HG03045 (cell line): ENCODE measurements around the gene SLC36A1.

Source experiments
- ATAC-seq: cut with Tn5 transposase; IDR thresholded peaks from one replicate; pipeline ENCODE4 v1.9.1; 2021; ENCODE audit warnings: mild to moderate bottlenecking, moderate library complexity; ENCODE audit not compliant: unreplicated experiment

SLC36A1 gene

DNA sequence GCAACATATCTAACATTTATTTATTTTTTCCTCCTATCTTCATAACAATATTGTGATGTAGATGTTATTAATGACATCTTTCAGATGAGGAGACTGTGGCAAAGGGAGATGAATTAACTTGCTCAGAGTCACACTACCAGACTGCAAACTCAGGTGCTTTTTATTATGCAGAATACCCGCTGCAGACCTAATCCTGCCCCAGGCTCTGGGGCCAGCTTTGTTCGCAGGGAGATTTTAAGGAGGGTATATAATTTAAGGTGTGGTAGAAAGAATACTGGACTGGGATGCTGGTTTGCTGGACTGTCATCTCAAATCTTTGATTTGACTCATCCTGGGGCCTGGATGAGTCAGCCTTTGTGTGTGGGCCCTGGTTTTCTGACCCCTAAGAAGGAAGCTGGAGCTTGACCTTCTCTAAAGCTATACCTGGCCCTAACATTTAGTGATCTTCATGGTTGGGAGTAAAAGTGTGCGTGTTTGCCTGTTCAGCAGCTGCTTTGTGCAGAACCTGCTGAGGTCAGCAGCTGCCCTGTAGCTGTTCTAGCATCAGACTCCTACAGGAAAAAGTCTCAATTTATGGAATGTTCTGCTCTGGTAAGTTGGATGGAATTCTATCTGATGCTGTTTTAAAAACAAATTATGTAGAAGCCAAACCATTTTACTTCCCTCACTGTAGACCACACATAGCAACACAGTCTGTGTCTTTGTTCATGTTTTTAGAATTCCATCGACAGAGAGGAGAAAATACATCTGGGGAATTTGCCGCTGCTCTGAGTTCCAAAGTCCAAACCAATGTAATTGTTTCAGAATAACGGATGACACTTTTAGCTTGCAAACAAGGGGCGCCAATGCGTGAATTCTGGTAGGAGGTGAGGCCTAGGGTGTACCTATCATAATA lies 4.5 kb downstream of the SLC36A1 start:
- ATAC-seq: peak; percentile 61

DNA sequence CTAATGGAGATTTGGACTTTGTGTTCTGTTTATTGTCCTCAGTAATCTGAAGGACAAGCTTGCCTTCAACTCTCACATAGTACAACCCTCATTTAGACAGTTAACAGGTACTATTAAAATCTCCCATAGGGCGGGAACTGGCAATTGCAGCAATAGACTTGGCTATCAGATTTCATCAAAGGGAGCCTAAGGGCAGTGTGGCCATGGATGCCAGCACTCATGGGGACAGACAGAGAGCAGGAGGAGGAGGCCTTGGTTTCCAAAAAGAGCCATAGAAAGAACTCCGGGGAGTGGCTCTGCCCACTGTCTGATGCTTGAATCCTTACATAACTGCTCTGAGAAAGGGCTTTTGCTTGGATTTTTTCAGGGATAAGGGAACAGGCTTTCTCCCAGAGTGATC lies 6.8 kb downstream of the SLC36A1 start:
- ATAC-seq: no peak

- ATAC-seq: no peak
Observed at GRCh38 chr5:151454889-151455288, 7.5 kb downstream of the SLC36A1 start.

GRCh38 chr5:151456321-151456940 lies 9.0 kb downstream of the SLC36A1 start:
- ATAC-seq: no peak

DNA sequence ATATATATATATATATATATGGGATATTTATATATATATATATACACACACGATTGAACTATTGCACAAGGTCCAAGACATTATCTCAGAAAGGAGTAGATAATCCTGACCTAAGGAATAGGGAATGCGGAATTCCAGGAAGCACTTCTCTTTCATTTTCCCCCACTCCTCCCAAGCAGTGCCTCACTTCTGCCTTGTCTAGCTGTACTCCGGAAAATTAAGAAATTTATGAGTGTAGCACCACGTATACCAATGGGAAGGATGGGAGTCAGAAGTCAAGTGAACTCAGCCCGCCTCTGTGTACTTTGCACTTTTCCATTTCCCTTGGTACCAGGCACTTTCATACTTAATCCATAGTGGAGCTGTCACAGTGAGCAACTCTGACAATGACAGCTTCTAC lies 10.9 kb downstream of the SLC36A1 start:
- ATAC-seq: no peak

DNA sequence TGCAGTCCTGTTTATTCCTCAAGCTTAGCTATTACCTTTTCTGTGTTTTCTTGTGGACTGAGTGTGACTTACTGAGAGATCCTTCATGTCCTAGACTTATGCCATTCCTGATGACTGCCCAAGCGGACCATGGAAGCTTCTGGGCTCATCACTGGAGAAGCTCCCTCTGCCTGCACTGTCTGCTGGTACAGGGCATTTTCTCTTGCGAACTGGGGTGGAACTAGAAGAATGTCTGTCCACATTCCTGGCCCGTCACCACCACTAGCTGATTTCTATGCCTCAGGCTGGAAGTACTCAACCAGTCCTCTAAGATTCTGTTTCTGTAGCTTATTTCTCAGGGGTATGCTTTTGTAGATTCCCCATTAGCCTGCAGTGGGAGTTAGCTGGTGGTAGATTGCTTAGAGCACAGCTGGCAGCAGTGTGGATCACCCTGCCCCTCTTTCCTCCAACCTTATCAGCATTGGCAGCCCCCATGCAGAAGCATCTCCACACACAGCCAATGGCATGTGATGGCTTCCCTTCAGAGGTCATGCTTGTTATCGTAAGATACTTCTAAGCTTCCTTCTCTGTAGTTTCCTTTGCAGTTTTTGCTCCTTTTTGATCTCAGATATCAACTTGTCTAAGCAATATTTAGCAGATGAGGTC lies 12.4 kb downstream of the SLC36A1 start:
- ATAC-seq: no peak

DNA sequence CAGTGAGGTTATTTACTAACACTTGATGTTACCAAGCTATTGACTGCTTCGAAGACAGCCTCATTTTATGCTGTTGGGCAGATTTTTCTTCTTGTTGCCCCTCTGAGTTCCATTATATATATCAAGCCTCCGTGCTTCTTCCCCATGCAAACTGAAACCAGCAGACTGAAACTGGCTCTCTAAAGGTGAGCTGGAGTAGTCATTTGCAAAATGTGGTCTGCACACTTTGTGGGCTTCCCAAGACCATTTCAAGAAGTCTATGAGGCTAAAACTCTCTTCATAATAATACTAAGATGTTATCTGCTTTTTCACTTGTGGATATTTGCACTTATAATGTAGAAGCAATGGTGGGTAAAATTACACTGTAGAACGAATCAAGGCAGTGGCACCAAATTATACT lies 13.9 kb downstream of the SLC36A1 start:
- ATAC-seq: peak; percentile 98

DNA sequence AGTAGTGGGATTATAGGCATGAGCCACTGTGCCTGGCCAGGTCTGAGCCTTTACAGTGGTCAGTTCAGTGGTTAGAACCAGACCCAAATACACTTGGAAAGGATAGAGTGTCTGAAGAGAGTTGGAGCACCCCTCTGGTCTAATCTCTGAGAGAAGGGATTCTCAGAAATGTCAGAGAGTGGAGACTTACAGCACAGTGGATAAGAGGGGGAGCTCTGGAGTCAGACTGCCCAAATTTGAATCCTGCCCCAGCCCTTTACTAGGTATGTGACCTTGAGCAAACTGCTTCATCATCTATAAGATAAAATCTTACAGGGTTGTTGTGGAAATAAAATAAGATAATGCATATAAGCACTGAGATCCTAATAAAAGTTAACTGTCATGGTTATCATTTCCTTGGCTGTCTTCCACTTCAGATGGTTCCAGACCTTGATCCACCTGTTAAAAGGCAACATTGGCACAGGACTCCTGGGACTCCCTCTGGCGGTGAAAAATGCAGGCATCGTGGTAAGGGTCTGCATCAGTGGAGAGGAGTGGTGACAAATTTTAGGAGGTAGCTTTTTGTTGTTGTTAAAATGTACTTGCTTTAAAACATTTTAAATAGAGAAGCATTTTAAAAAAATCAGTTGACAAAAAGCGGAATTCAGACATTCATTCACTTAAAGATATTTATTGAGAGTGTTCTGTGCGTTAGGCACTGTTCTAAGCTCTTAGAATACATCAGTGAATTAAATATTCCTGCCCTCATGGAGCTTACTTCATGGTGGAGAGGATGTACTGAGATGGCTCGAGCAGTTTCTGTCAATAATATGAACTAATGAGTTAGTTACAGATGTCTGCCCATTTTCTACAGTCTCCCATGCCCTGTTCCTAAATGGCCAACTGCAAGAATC lies 16.0 kb downstream of the SLC36A1 start:
- ATAC-seq: no peak

- ATAC-seq: no peak
Observed at GRCh38 chr5:151464101-151464500, 16.7 kb downstream of the SLC36A1 start.

- ATAC-seq: no peak
Observed at GRCh38 chr5:151465476-151465875, 18.1 kb downstream of the SLC36A1 start.

- ATAC-seq: no peak
Observed at GRCh38 chr5:151467576-151467975, 20.2 kb downstream of the SLC36A1 start.

GRCh38 chr5:151469386-151469785 lies 22.0 kb downstream of the SLC36A1 start:
- ATAC-seq: no peak

- ATAC-seq: no peak
Observed at GRCh38 chr5:151469992-151470391, 22.6 kb downstream of the SLC36A1 start.

- no peak for ATAC-seq
Observed at GRCh38 chr5:151470439-151470838, 23.0 kb downstream of the SLC36A1 start.

DNA sequence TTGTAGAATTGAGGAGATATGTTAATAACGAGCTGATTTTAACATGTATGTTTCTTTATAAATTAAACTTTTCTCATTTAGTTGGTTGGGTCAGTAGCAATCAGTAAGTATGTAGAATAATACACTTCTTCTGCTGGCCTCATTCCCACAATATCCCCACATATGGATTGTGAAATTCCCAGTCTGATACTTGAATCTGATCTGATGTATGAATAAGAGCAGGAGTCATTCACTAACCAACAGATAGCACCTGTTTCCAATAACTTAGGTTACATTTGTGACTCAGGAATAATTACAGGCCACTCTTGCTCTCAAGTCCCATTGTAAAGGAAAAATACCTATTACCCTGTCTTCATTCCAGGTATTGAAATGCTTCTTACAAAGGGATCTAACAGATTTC lies 23.9 kb downstream of the SLC36A1 start:
- no peak for ATAC-seq

DNA sequence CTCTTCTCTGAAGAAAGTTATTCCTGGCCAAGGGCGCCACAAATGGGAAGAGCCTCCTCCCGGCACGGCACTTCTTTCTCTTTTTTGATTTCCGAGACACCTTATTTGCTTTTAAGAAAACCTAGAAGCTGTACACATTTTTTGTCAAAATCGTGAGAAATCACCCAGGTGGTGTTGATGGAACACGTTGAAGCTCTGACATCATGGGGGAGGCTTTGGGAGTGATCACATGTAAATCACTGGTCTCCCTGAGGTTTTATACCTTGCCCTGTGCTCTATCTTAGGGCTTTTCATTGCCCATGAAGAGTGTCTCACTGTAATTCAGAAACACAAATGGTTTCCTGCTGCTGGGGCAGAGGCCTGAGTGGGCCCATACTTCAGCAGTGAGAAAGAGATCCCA lies 27.4 kb downstream of the SLC36A1 start:
- no peak for ATAC-seq

- no peak for ATAC-seq
Observed at GRCh38 chr5:151475388-151475787, 28.0 kb downstream of the SLC36A1 start.

- no peak for ATAC-seq
Observed at GRCh38 chr5:151476016-151476415, 28.6 kb downstream of the SLC36A1 start.

DNA sequence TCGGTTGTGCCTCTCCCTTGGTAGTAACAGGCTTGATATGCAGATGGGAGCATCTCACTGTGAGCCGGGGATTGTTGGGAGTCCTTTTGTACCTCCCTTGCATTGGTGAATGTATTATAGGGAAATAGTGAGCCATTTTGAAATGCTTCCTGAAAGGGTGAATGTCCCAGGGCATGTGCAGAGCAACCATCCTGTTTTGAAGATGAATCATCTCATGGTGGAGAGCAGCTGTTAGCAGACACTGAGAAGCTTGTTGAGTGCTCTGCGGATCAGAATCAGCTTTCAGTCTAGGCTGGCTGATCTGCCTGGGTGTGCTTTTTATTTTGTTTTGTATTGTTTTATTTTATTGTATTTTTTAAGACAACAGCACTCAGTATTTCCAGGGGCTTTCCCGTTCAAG lies 29.7 kb downstream of the SLC36A1 start:
- ATAC-seq: no peak

GRCh38 chr5:151480384-151481293 lies 33.2 kb downstream of the SLC36A1 start:
- ATAC-seq: no peak
